Activated naive CD4-positive, alpha-beta T cell treated with anti-CD3 and anti-CD28 coated beads for 36 hours (primary cell): Measurements from ENCODE around the gene MEX3B. TPM values are rescaled to one million over a fixed set of nuclear protein-coding genes. Genes with fewer than 3 reads are reported as not detected.
A peak's percentile ranks its signal among the peaks of the same experiment; 100 is the strongest.

Experiments
- CTCF ChIA-PET: fragments of 350-600 bp; sonication (Branson Sonifier 250); formaldehyde crosslinking; loops from one replicate; lab custom pipeline; 2021; ENCODE audit warnings: antibody characterized with exemption; lab: Charles Lee
- DNase-seq: peaks from one replicate; pipeline ENCODE4 v3.0.0-alpha.2; 2020
- H3K27ac Mint-ChIP-seq: one replicate; pipeline ENCODE4 v1.8.0; 2021; ENCODE audit warnings: mild to moderate bottlenecking, mixed read lengths
- H3K27me3 Mint-ChIP-seq: one replicate; pipeline ENCODE4 v1.8.0; 2021; ENCODE audit warnings: low read depth, mixed read lengths
- H3K36me3 Mint-ChIP-seq: one replicate; pipeline ENCODE4 v1.8.0; 2021; ENCODE audit warnings: low read depth, mixed read lengths
- H3K4me1 Mint-ChIP-seq: one replicate; pipeline ENCODE4 v1.8.0; 2021; ENCODE audit warnings: low read depth, mixed read lengths
- H3K4me3 Mint-ChIP-seq: one replicate; pipeline ENCODE4 v1.8.0; 2021; ENCODE audit warnings: mild to moderate bottlenecking, moderate library complexity, mixed read lengths
- H3K9me3 Mint-ChIP-seq: one replicate; pipeline ENCODE4 v1.8.0; 2021; ENCODE audit warnings: mixed read lengths
- intact Hi-C: fragments of 100-400 bp; cut with micrococcal nuclease; formaldehyde crosslinking; loops from one replicate; pipeline ENCODE4 v1.15.1; 2023
- total RNA-seq, 2 experiments: library from RNA; stranded (reverse); gene quantifications; one replicate each; pipeline ENCODE4 v1.2.3, GENCODE V29; 2021

The MEX3B gene
- total RNA-seq, 2 experiments from 2014 or later: 0.57 to 0.84 TPM

- no peak overlapping the region for H3K27ac Mint-ChIP-seq
- H3K4me1 Mint-ChIP-seq: peaks cover 3% of the 10 kb centered on the region
- intact Hi-C loops: no loop called here
- peaks cover 35% of the 10 kb centered on the region for H3K27me3 Mint-ChIP-seq
- DNase-seq: no peak
- no peak overlapping the region for H3K4me3 Mint-ChIP-seq
- no peaks in the 10 kb centered on the region for H3K36me3 Mint-ChIP-seq
- H3K9me3 Mint-ChIP-seq: no peaks in the 10 kb centered on the region
- CTCF ChIA-PET: no interaction called here
Observed at GRCh38 chr15:82064824-82065223, 19.0 kb upstream of the MEX3B start.

GRCh38 chr15:82062479-82063454 is 16.9 kb upstream of the MEX3B start:
- Mint-ChIP-seq H3K4me3 (no peak overlapping the region), H3K4me1 (peaks cover 3% of the 10 kb centered on the region), H3K36me3 (no peaks in the 10 kb centered on the region), H3K9me3 (no peaks in the 10 kb centered on the region), H3K27me3 (peaks cover 47% of the 10 kb centered on the region), H3K27ac (no peak overlapping the region)
- intact Hi-C loops: no loop called here
- DNase-seq: no peak
- CTCF ChIA-PET: interaction anchor here (1.5 kb wide), 1 partner anchor 10 kb away, joined by 4 read pairs; no protein-coding TSS in a partner anchor

DNA sequence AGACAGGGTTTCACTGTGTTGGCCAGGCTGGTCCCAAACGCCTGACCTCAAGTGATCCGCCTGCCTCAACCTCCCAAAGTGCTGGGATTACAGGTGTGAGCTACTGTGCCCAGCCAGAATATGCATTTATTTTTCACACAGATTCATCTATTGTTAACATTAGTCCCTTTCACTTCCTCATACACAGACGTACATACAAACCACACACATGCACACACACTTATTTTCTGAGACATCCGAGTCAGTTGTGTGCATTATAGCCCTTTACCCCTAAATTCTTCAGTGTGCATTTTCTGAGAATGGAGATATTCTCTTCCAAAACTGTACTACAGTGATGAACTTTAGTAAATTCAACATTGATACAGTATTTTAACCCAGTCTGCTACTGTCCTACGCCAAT is 15.0 kb upstream of the MEX3B start:
- Mint-ChIP-seq H3K27me3 (peaks cover 58% of the 10 kb centered on the region), H3K4me3 (no peak overlapping the region), H3K36me3 (no peaks in the 10 kb centered on the region), H3K27ac (no peak overlapping the region), H3K4me1 (peaks cover 3% of the 10 kb centered on the region), H3K9me3 (no peaks in the 10 kb centered on the region)
- CTCF ChIA-PET: no interaction called here
- intact Hi-C loops: no loop called here
- no peak for DNase-seq

DNA sequence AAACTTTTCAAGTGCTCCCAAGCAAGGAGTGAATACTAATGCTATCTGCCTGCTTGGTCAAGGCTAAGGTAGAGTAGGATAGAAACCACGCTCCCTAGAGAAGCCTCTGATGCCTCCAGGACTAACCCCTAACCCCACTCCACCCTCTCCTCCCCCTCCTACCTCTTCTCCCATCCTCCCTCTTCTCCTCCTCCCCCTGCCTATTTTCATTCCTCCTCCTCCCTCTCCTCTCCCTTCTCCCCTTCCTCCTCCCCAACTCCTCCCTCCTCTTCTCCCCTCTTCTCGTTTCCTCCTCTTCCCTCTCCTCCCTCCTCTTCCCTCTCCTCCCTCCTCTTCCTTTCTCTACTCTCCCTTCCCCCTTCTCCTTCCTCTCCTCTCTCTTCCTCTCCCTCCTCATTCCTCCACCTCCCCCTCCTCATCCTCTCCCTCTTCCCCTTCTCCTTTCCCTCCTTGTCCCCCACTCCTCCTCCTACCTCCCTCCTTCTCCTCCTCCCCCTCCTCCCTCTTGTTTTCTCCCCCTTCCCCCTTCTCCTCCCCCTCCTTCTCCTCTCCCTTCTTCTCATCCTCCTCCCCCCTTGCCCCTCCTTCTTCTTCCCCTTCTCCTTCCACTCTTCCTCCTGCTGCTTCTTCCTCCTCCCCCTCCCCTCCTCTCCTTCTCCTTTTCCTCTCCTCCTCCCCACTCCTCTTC is 12.8 kb upstream of the MEX3B start:
- intact Hi-C loops: no loop called here
- peaks cover 45% of the 10 kb centered on the region for H3K27me3 Mint-ChIP-seq
- no peaks in the 10 kb centered on the region for H3K36me3 Mint-ChIP-seq

GRCh38 chr15:82058026-82058425 is 12.2 kb upstream of the MEX3B start:
- intact Hi-C loops: no loop called here
- no peak overlapping the region for H3K4me3 Mint-ChIP-seq
- CTCF ChIA-PET: interaction anchor here (0.6 kb wide), 1 partner anchor 123 kb away, joined by 3 read pairs; no protein-coding TSS in a partner anchor
- H3K9me3 Mint-ChIP-seq: no peaks in the 10 kb centered on the region
- peaks cover 45% of the 10 kb centered on the region for H3K27me3 Mint-ChIP-seq
- H3K4me1 Mint-ChIP-seq: peaks cover 3% of the 10 kb centered on the region
- H3K36me3 Mint-ChIP-seq: no peaks in the 10 kb centered on the region
- DNase-seq: no peak
- no peak overlapping the region for H3K27ac Mint-ChIP-seq

More for the DNA sequence above, 12.8 kb upstream of the MEX3B start:
- Mint-ChIP-seq H3K27ac (no peak overlapping the region), H3K4me1 (peaks cover 3% of the 10 kb centered on the region), H3K9me3 (no peaks in the 10 kb centered on the region), H3K4me3 (no peak overlapping the region)
- CTCF ChIA-PET: no interaction called here
- DNase-seq: no peak

GRCh38 chr15:82056958-82057823 is 11.4 kb upstream of the MEX3B start:
- H3K27me3 Mint-ChIP-seq: peaks cover 40% of the 10 kb centered on the region
- no peak for DNase-seq
- CTCF ChIA-PET: interaction anchor here (0.6 kb wide), 2 partner anchors 124 to 729 kb away, joined by 3 read pairs; no protein-coding TSS in a partner anchor
- intact Hi-C loops: no loop called here
- H3K27ac Mint-ChIP-seq: no peak overlapping the region
- no peak overlapping the region for H3K4me3 Mint-ChIP-seq
- H3K9me3 Mint-ChIP-seq: no peaks in the 10 kb centered on the region
- no peaks in the 10 kb centered on the region for H3K36me3 Mint-ChIP-seq
- no peaks in the 10 kb centered on the region for H3K4me1 Mint-ChIP-seq

- H3K27me3 Mint-ChIP-seq: peaks cover 30% of the 10 kb centered on the region
- no peak overlapping the region for H3K27ac Mint-ChIP-seq
- CTCF ChIA-PET: interaction anchor here (0.7 to 1.2 kb wide), 2 partner anchors 10 to 115 kb away, joined by 4 read pairs; no protein-coding TSS in a partner anchor
Observed at GRCh38 chr15:82052751-82053150, 6.9 kb upstream of the MEX3B start.

GRCh38 chr15:82051664-82052063 is 5.8 kb upstream of the MEX3B start:
- H3K4me3 Mint-ChIP-seq: no peak overlapping the region
- H3K4me1 Mint-ChIP-seq: peaks cover 4% of the 10 kb centered on the region
- no peaks in the 10 kb centered on the region for H3K9me3 Mint-ChIP-seq
- no peak overlapping the region for H3K27ac Mint-ChIP-seq
- no peak for DNase-seq
- intact Hi-C loops: no loop called here
- CTCF ChIA-PET: no interaction called here
- no peaks in the 10 kb centered on the region for H3K36me3 Mint-ChIP-seq
- H3K27me3 Mint-ChIP-seq: peaks cover 28% of the 10 kb centered on the region

More at GRCh38 chr15:82052751-82053150, 6.9 kb upstream of the MEX3B start:
- Mint-ChIP-seq H3K36me3 (no peaks in the 10 kb centered on the region), H3K4me1 (peaks cover under 1% of the 10 kb centered on the region), H3K4me3 (no peak overlapping the region), H3K9me3 (no peaks in the 10 kb centered on the region)
- no peak for DNase-seq
- intact Hi-C loops: no loop called here

GRCh38 chr15:82048811-82049210 is 3.0 kb upstream of the MEX3B start:
- Mint-ChIP-seq H3K27ac (no peak overlapping the region), H3K9me3 (no peaks in the 10 kb centered on the region), H3K4me1 (peaks cover 10% of the 10 kb centered on the region), H3K36me3 (no peaks in the 10 kb centered on the region), H3K27me3 (peaks cover 31% of the 10 kb centered on the region), H3K4me3 (no peak overlapping the region)
- CTCF ChIA-PET: interaction anchor here (0.7 to 1.4 kb wide), 2 partner anchors 9 to 88 kb away, joined by 3 read pairs; no protein-coding TSS in a partner anchor
- DNase-seq: no peak
- intact Hi-C loops: loop anchor here (5.0 to 10.0 kb wide), 4 partner anchors 216 to 1354 kb away; partner anchors contain the start of genes ABHD17C, EFL1, MESD and SAXO2

DNA sequence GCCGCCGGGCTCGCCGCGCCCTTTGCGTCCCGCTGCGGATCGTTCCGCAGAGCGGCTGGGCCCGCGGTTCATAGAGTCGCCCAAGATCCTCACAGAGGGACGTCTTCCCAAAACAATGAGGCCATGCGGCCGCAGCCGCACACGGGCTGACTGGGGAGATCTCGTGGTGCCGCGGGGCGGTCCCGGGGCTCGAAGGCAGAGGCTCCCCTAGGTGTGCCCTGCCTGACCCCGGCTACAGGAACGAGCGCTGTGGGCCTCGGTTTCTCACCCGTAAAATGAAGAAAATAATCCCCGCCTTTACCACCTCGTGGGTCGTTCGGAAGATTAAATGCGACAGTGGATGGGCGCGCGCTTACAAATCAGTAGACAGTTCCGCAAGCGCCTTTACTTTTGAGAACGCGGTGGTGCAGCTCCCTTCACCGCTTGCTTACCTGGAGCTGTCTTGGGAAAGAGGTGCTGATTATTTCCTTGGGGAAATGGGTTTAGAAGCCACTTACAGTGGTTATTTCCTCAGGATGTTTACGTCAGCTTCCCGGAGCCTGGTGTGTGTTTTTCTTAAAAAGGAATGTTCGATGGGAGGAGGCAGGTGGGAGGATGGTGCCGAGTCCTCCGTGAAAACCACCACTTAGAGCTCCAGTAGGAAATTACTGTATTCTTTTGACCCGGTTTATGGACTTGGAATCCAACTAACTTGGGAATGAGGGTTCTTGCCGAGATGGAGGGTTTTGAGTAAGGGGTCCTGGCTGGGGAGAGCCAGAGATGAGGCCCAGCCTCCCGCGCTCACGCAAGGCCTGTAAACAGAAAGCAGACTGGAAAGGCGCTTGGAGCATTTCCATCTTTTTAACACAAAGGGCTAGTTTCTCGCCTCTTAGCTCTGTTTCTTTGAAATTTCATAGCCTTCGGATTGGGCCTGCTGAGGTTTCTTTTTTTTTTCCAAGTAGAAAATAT is 1.9 kb upstream of the MEX3B start:
- Mint-ChIP-seq H3K4me1 (peaks cover 10% of the 10 kb centered on the region), H3K27me3 (peaks cover 31% of the 10 kb centered on the region), H3K36me3 (no peaks in the 10 kb centered on the region), H3K9me3 (no peaks in the 10 kb centered on the region), H3K4me3 (peak overlapping the region; percentile 72), H3K27ac (no peak overlapping the region)
- CTCF ChIA-PET: interaction anchor here (1.2 to 1.4 kb wide), 2 partner anchors 8 to 40 kb away, joined by 3 read pairs; no protein-coding TSS in a partner anchor
- DNase-seq: peak; percentile 25
- intact Hi-C loops: loop anchor here (1.0 to 10.0 kb wide), 8 partner anchors 217 to 1353 kb away; partner anchors contain the start of genes ABHD17C, BTBD1, EFL1 and MESD
